A673 (cell line): Measurements from ENCODE around the gene SDK1.

Source experiments
- CTCF ChIP-seq: fragments of 300-800, 200-600 bp; sonication (generic); conservative IDR thresholded peaks from 2 replicates; pipeline ENCODE4 v1.5.1; 2017; ENCODE audit warnings: low read depth, mild to moderate bottlenecking, antibody characterized with exemption, low read length, moderate library complexity, mixed read lengths
- EZH2 ChIP-seq: fragments of 200-600 bp; sonication (generic); IDR thresholded peaks from 2 replicates; pipeline ENCODE4 v1.6.1; 2017; ENCODE audit warnings: borderline replicate concordance, low read depth, mild to moderate bottlenecking, mixed read lengths, antibody characterized with exemption, low read length; ENCODE audit not compliant: poor library complexity, severe bottlenecking

GRCh38 chr7:3292694-3293093 lies 8.4 kb upstream of the SDK1 start:
- no peak for TF ChIP-seq CTCF
- TF ChIP-seq EZH2: no peak
